HEK293 (cell line): Measurements from ENCODE around the gene CCBE1.

Experiments used
- CTCF ChIA-PET: fragments of 350-600 bp; formaldehyde crosslinking; extraction: SDS; loops from one replicate; lab custom pipeline; 2021; ENCODE audit warnings: antibody characterized with exemption; lab: Yijun Ruan, JAX
- POLR2A ChIA-PET: fragments of 300-600 bp; formaldehyde crosslinking; extraction: SDS; loops from one replicate; lab custom pipeline; 2020; ENCODE audit warnings: antibody characterized with exemption, inconsistent platforms; lab: Yijun Ruan, JAX
- H3K27ac ChIP-seq: fragments of 200-500 bp; sonication (Bioruptor generic); 2 replicates; pipeline ENCODE4 v1.5.1; 2014; ENCODE audit warnings: low read depth, low read length, control low read depth, inconsistent platforms; ENCODE audit errors: extremely low read depth
- H3K36me3 ChIP-seq, 2 experiments: fragments of 200-500 bp in 1 of 2; sonication (Bioruptor generic) in 1 of 2; 1 replicate in 1 of 2; 2 replicates in 1 of 2; pipeline ENCODE4 v1.5.1; 2014 to 2017; ENCODE audit warnings: inconsistent platforms in 2 of 2, low read length in 2 of 2; ENCODE audit not compliant: control insufficient read depth in 2 of 2, insufficient read depth in 1 of 2
- H3K4me1 ChIP-seq: fragments of 200-500 bp; sonication (Bioruptor generic); 2 replicates; pipeline ENCODE4 v1.5.1; 2014; ENCODE audit warnings: mild to moderate bottlenecking, low read length, inconsistent platforms; ENCODE audit not compliant: control insufficient read depth, insufficient read depth
- H3K4me3 ChIP-seq: 2 replicates; pipeline ENCODE4 v1.5.1; 2011; ENCODE audit warnings: low read depth, mild to moderate bottlenecking, control low read depth, low read length, moderate library complexity
- H3K9me3 ChIP-seq: fragments of 200-500 bp; sonication (Bioruptor generic); 2 replicates; pipeline ENCODE4 v1.5.1; 2014; ENCODE audit warnings: low read depth, low read length, inconsistent platforms; ENCODE audit not compliant: control insufficient read depth, insufficient read depth
- BCL11B ChIP-seq: fragments of 450-650 bp; formaldehyde crosslinking; IDR thresholded peaks from 2 replicates; pipeline ENCODE4 v1.5.1; 2016; ENCODE audit warnings: low read depth, missing biosample characterization, missing genetic modification characterization
- KLF16 ChIP-seq: fragments of 450-650 bp; formaldehyde crosslinking; IDR thresholded peaks from 2 replicates; pipeline ENCODE4 v1.5.1; 2017; ENCODE audit warnings: missing biosample characterization, missing genetic modification characterization
- OVOL3 ChIP-seq: fragments of 450-650 bp; formaldehyde crosslinking; IDR thresholded peaks from 2 replicates; pipeline ENCODE4 v1.5.1; 2016; ENCODE audit warnings: missing biosample characterization, missing genetic modification characterization
- SALL2 ChIP-seq: fragments of 450-650 bp; formaldehyde crosslinking; IDR thresholded peaks from 2 replicates; pipeline ENCODE4 v1.5.0; 2017; ENCODE audit warnings: missing biosample characterization, mild to moderate bottlenecking, missing genetic modification characterization, borderline replicate concordance
- SP2 ChIP-seq: fragments of 450-650 bp; formaldehyde crosslinking; IDR thresholded peaks from 2 replicates; pipeline ENCODE4 v1.5.1; 2016; ENCODE audit warnings: missing biosample characterization, missing genetic modification characterization
- SP7 ChIP-seq: fragments of 450-650 bp; formaldehyde crosslinking; IDR thresholded peaks from 2 replicates; pipeline ENCODE4 v1.5.1; 2016; ENCODE audit warnings: missing biosample characterization, missing genetic modification characterization
- ZBTB26 ChIP-seq: fragments of 450-650 bp; formaldehyde crosslinking; optimal IDR thresholded peaks from 2 replicates; pipeline ENCODE3; 2016; ENCODE audit warnings: missing biosample characterization, mild to moderate bottlenecking, missing genetic modification characterization
- ZNF132 ChIP-seq: fragments of 450-650 bp; formaldehyde crosslinking; IDR thresholded peaks from 2 replicates; pipeline ENCODE4 v1.5.1; 2017; ENCODE audit warnings: missing biosample characterization, missing genetic modification characterization, borderline replicate concordance
- ZNF146 ChIP-seq: fragments of 450-650 bp; formaldehyde crosslinking; IDR thresholded peaks from 2 replicates; pipeline ENCODE4 v1.5.1; 2016; ENCODE audit warnings: missing biosample characterization, missing genetic modification characterization
- ZNF16 ChIP-seq: fragments of 450-650 bp; formaldehyde crosslinking; IDR thresholded peaks from 2 replicates; pipeline ENCODE4 v1.5.1; 2016; ENCODE audit warnings: low read depth, missing biosample characterization, missing genetic modification characterization
- ZNF19 ChIP-seq: fragments of 450-650 bp; formaldehyde crosslinking; IDR thresholded peaks from 2 replicates; pipeline ENCODE4; 2016; ENCODE audit warnings: missing biosample characterization, missing genetic modification characterization, low read depth
- ZNF214 ChIP-seq: fragments of 450-650 bp; formaldehyde crosslinking; IDR thresholded peaks from 2 replicates; pipeline ENCODE4 v1.5.1; 2017; ENCODE audit warnings: missing biosample characterization, mild to moderate bottlenecking, missing genetic modification characterization, borderline replicate concordance
- ZNF280C ChIP-seq: fragments of 450-650 bp; formaldehyde crosslinking; IDR thresholded peaks from 2 replicates; pipeline ENCODE4 v1.5.1; 2016; ENCODE audit warnings: missing biosample characterization, missing genetic modification characterization
- ZNF394 ChIP-seq: fragments of 450-650 bp; formaldehyde crosslinking; IDR thresholded peaks from 2 replicates; pipeline ENCODE4 v1.5.1; 2016; ENCODE audit warnings: missing biosample characterization, missing genetic modification characterization, mild to moderate bottlenecking, moderate library complexity, borderline replicate concordance
- ZNF521 ChIP-seq: fragments of 450-650 bp; formaldehyde crosslinking; IDR thresholded peaks from 2 replicates; pipeline ENCODE4 v1.5.1; 2017; ENCODE audit warnings: missing biosample characterization, mild to moderate bottlenecking, missing genetic modification characterization
- ZNF529 ChIP-seq: fragments of 450-650 bp; formaldehyde crosslinking; IDR thresholded peaks from 2 replicates; pipeline ENCODE4 v1.5.1; 2017; ENCODE audit warnings: missing genetic modification characterization, missing biosample characterization; ENCODE audit not compliant: insufficient replicate concordance
- ZNF610 ChIP-seq: fragments of 450-650 bp; formaldehyde crosslinking; IDR thresholded peaks from 2 replicates; pipeline ENCODE4 v1.5.1; 2016; ENCODE audit warnings: missing biosample characterization, missing genetic modification characterization, borderline replicate concordance
- ZNF626 ChIP-seq: fragments of 450-650 bp; sonication (Bioruptor Pico); formaldehyde crosslinking; IDR thresholded peaks from 2 replicates; pipeline ENCODE4 v1.5.1; 2018; ENCODE audit warnings: missing biosample characterization, missing genetic modification characterization, inconsistent platforms
- ZNF645 ChIP-seq: fragments of 450-650 bp; formaldehyde crosslinking; IDR thresholded peaks from 2 replicates; pipeline ENCODE4; 2016; ENCODE audit warnings: missing biosample characterization, missing genetic modification characterization
- ZNF777 ChIP-seq: fragments of 450-650 bp; formaldehyde crosslinking; IDR thresholded peaks from 2 replicates; pipeline ENCODE4 v1.5.1; 2017; ENCODE audit warnings: missing biosample characterization, missing genetic modification characterization, borderline replicate concordance
- TF ChIP-seq, protein P1 (sequence below): sonication (generic); formaldehyde crosslinking; IDR thresholded peaks from 2 replicates; pipeline ENCODE4 v1.8.1; 2022; ENCODE audit warnings: mild to moderate bottlenecking, moderate library complexity, missing genetic modification reagents
- TF ChIP-seq, protein P2 (sequence below): fragments of 450-650 bp; formaldehyde crosslinking; IDR thresholded peaks from 2 replicates; pipeline ENCODE4 v1.5.1; 2016; ENCODE audit warnings: missing biosample characterization, missing genetic modification characterization
- TF ChIP-seq, protein P3 (sequence below): fragments of 450-650 bp; formaldehyde crosslinking; IDR thresholded peaks from 2 replicates; pipeline ENCODE4 v1.5.1; 2016; ENCODE audit warnings: missing biosample characterization, missing genetic modification characterization, low read depth

Gene CCBE1

DNA sequence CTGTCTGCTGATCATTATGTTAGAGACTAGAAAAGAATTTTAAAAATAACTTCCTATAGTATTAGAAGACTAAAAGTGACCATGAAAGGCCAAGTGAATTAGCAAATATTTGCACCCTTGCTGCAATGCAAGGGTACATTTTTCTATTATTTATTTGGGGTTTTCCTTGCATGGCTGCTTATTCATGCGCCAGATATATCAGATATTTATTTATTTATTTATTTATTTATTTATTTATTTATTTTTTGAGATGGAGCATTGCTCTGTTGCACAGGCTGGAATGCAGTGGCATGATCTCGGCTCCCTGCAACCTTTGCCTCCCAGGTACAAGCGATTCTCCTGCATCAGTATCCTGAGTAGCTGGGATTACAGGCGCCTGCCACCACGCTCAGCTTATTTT, 211.8 kb downstream of the CCBE1 start (continued):
- TF ChIP-seq ZNF529 (tag by site-specific recombination) (peak; percentile 71), KLF16 (tag by site-specific recombination) (no peak), ZNF146 (tag by site-specific recombination) (no peak), ZNF214 (tag by site-specific recombination) (no peak), ZNF394 (tag by site-specific recombination) (peak; percentile 97)

GRCh38 chr18:59484561-59485328, 212.5 kb downstream of the CCBE1 start:
- Histone ChIP-seq H3K36me3 (no peaks in the 10 kb centered on the region), H3K9me3 (no peaks in the 10 kb centered on the region), H3K4me1 (peaks cover 18% of the 10 kb centered on the region), H3K4me3 (no peak overlapping the region), H3K27ac (peak overlapping the region; percentile 41)
- POLR2A ChIA-PET = interaction anchor here (1.0 to 1.4 kb wide), 3 partner anchors 25 to 416 kb away, joined by 4 to 5 read pairs (median 5); partner anchors contain the start of genes CCBE1 and PMAIP1
- CTCF ChIA-PET = interaction anchor here (0.7 to 2.7 kb wide), 5 partner anchors 26 to 338 kb away, joined by 3 to 21 read pairs (median 5); no protein-coding TSS in a partner anchor
- TF ChIP-seq BCL11B (no peak; the same call in 1 of the 2 replicates), ZNF280C (no peak), ZNF626 (tag by site-specific recombination) (no peak), ZNF214 (tag by site-specific recombination) (no peak), ZNF521 (no peak), OVOL3 (tag by site-specific recombination) (peak; percentile 91), ZNF645 (tag by site-specific recombination) (no peak), SP7 (tag by site-specific recombination) (peak; percentile 86), ZBTB26 (tag by site-specific recombination) (no peak), ZNF777 (tag by site-specific recombination) (no peak), ZNF132 (tag by site-specific recombination) (no peak), SP2 (tag by site-specific recombination) (peak; percentile 11; the same call in 1 of the 2 replicates), ZNF19 (tag by site-specific recombination) (peak; percentile 77; the same call in 1 of the 2 replicates), ZNF610 (tag by site-specific recombination) (no peak), SALL2 (no peak), ZNF16 (tag by site-specific recombination) (no peak)
- TF ChIP-seq, protein P1, sequence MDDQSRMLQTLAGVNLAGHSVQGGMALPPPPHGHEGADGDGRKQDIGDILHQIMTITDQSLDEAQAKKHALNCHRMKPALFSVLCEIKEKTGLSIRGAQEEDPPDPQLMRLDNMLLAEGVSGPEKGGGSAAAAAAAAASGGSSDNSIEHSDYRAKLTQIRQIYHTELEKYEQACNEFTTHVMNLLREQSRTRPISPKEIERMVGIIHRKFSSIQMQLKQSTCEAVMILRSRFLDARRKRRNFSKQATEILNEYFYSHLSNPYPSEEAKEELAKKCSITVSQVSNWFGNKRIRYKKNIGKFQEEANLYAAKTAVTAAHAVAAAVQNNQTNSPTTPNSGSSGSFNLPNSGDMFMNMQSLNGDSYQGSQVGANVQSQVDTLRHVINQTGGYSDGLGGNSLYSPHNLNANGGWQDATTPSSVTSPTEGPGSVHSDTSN (CRISPR knock-in tag) = no peak
- TF ChIP-seq, protein P2, sequence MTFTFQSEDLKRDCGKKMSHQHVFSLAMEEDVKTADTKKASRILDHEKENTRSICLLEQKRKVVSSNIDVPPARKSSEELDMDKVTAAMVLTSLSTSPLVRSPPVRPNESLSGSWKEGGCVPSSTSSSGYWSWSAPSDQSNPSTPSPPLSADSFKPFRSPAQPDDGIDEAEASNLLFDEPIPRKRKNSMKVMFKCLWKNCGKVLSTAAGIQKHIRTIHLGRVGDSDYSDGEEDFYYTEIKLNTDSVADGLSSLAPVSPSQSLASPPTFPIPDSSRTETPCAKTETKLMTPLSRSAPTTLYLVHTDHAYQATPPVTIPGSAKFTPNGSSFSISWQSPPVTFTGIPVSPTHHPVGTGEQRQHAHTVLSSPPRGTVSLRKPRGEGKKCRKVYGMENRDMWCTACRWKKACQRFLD (tag by site-specific recombination) = no peak
- TF ChIP-seq, protein P3, sequence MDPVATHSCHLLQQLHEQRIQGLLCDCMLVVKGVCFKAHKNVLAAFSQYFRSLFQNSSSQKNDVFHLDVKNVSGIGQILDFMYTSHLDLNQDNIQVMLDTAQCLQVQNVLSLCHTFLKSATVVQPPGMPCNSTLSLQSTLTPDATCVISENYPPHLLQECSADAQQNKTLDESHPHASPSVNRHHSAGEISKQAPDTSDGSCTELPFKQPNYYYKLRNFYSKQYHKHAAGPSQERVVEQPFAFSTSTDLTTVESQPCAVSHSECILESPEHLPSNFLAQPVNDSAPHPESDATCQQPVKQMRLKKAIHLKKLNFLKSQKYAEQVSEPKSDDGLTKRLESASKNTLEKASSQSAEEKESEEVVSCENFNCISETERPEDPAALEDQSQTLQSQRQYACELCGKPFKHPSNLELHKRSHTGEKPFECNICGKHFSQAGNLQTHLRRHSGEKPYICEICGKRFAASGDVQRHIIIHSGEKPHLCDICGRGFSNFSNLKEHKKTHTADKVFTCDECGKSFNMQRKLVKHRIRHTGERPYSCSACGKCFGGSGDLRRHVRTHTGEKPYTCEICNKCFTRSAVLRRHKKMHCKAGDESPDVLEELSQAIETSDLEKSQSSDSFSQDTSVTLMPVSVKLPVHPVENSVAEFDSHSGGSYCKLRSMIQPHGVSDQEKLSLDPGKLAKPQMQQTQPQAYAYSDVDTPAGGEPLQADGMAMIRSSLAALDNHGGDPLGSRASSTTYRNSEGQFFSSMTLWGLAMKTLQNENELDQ (tag by site-specific recombination) = no peak
